GM19468 (cell line): ENCODE results near the gene RGL3.
A peak's percentile ranks its signal among the peaks of the same experiment; 100 is the strongest.
"Not testable (repeated sequence)": the region's sequence is repeated elsewhere in the genome, so short reads cannot be mapped to it uniquely, and the experiment has no call there.

Experiments
- ATAC-seq: cut with Tn5 transposase; IDR thresholded peaks from one replicate; pipeline ENCODE4 v1.9.1; 2021; ENCODE audit warnings: mild to moderate bottlenecking, moderate library complexity, moderate number of reproducible peaks; ENCODE audit not compliant: unreplicated experiment; ENCODE audit errors: extremely low read depth

Gene RGL3

GRCh38 chr19:11387162-11388034 lies 31.7 kb downstream of the RGL3 start:
- ATAC-seq, result no peak

GRCh38 chr19:11384778-11385129 lies 34.4 kb downstream of the RGL3 start:
- no peak for ATAC-seq

GRCh38 chr19:11383706-11384048 lies 35.4 kb downstream of the RGL3 start:
- ATAC-seq, result no peak

GRCh38 chr19:11382898-11383705 lies 36.0 kb downstream of the RGL3 start:
- ATAC-seq, result no peak

- ATAC-seq, result peak; percentile 65
These were observed 38.2 kb downstream of the RGL3 start for GRCh38 chr19:11380653-11381537.

- no peak for ATAC-seq
These were observed 39.2 kb downstream of the RGL3 start for GRCh38 chr19:11379857-11380350.

- not testable (repeated sequence) for ATAC-seq
These were observed 39.8 kb downstream of the RGL3 start for GRCh38 chr19:11379269-11379845.

GRCh38 chr19:11378319-11379189 lies 40.6 kb downstream of the RGL3 start:
- no peak for ATAC-seq

GRCh38 chr19:11377756-11378155 lies 41.4 kb downstream of the RGL3 start:
- no peak for ATAC-seq

GRCh38 chr19:11377237-11377636 lies 41.9 kb downstream of the RGL3 start:
- ATAC-seq, result no peak

GRCh38 chr19:11375143-11375948 lies 43.8 kb downstream of the RGL3 start:
- ATAC-seq, result no peak

GRCh38 chr19:11374433-11375142 lies 44.5 kb downstream of the RGL3 start, which contains the start of gene SWSAP1:
TSS of gene SWSAP1 (plus strand) at chr19:11374666. CDS start at chr19:11374681, 15 bp downstream.
- peak; percentile 78 for ATAC-seq

GRCh38 chr19:11373885-11374432 lies 45.2 kb downstream of the RGL3 start:
- ATAC-seq, result no peak

GRCh38 chr19:11373166-11373884 lies 45.8 kb downstream of the RGL3 start:
- no peak for ATAC-seq

GRCh38 chr19:11370744-11371143 lies 48.4 kb downstream of the RGL3 start:
- ATAC-seq, result no peak

- no peak for ATAC-seq
These were observed 51.6 kb downstream of the RGL3 start for GRCh38 chr19:11367528-11367927.
